GDM1 (cell line): Measurements from ENCODE around the gene SLC44A2.

Experiments
- DNase-seq: peaks from one replicate; lab custom pipeline; 2025; lab: John Stamatoyannopoulos, UW

SLC44A2 gene

DNA sequence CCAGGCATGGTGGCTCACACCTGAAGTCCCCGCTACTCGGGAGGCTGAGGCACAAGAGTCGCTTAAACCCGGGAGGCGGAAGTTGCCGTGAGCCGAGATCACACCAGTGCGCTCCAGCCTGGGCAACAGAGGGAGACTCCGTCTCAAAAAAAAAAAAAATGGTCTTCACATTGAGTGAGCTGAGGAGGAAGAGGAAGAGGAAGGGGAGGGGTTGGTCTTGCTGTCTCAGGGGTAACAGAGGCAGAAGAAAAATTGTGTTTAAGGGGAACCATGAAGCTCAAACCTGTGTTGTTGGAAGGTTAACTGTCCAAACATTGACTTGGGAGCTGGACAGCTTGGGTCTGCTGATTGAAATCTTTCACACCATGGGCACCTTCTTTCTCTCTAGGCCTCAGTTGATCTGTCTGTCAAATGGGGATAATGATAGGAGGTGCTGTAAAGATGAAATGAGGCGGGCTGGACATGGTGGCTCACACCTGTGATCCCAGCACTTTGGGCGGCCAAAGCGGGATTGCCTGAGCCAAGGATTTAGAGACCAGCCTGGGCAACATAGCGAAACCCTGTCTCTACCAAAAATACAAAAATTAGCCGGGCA lies 9.8 kb upstream of the SLC44A2 start:
- DNase-seq, result no peak

- DNase-seq, result no peak
Observed at GRCh38 chr19:10617409-10618121, 7.8 kb upstream of the SLC44A2 start.

- DNase-seq, result no peak
Observed at GRCh38 chr19:10618846-10619245, 6.5 kb upstream of the SLC44A2 start.

DNA sequence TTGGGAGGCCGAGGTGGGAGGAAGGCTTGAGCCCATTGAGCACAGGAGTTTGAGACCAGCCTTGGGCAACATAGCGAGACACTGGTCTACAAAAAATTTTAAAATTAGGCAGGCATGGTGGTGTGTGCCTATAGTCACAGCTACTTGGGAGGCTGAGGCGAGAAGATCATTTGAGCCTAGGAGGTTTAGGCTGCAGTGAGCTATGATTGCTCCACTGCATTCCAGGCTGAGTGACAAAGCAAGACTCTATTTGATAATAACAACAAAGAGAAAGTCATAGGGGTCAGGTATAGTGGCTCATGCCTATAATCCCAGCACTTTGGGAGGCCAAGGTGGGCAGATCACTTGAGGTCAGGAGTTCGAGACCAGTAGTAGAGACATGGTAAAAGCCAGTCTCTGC lies 4.6 kb upstream of the SLC44A2 start:
- DNase-seq, result no peak

- no peak for DNase-seq
Observed at GRCh38 chr19:10621966-10622365, 3.4 kb upstream of the SLC44A2 start.

DNA sequence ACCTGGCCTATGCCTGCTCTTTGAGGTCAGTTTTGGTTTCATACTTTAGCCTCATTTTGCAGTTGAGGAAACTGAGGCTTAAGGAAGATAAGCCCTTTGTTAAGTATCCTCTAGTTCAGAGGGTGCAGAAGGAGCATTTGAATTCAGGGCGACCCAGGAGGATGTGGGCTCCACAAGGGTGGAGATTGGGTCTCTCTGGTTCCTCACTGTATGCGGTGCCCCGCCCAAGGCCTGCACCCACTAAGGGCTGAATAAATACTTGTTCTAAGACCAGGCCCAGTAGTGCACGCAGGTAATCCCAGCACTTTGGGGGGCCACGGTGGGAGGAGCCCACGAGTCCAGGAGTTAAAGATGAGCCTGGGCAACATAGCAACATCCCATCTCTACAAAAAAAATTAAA lies 768 bp upstream of the SLC44A2 start:
- no peak for DNase-seq

- no peak for DNase-seq
Observed at GRCh38 chr19:10625762-10626138, 397 bp downstream of the SLC44A2 start.

DNA sequence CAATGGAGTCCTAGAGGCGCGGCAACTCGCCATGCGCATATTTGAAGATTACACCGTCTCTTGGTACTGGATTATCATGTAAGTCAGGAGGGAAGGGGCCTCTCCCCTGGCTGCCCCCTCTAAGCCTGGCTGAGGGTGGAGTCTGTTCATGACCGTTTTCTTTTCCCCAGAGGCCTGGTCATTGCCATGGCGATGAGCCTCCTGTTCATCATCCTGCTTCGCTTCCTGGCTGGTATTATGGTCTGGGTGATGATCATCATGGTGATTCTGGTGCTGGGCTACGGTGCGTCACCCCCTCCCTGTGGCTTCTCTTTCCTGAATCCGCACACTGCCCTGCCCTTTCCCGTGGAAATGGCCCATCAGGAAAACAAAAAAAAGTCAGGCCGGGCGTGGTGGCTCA lies 6.5 kb downstream of the SLC44A2 start:
- no peak for DNase-seq

- no peak for DNase-seq
Observed at GRCh38 chr19:10634430-10634829, 9.1 kb downstream of the SLC44A2 start.

DNA sequence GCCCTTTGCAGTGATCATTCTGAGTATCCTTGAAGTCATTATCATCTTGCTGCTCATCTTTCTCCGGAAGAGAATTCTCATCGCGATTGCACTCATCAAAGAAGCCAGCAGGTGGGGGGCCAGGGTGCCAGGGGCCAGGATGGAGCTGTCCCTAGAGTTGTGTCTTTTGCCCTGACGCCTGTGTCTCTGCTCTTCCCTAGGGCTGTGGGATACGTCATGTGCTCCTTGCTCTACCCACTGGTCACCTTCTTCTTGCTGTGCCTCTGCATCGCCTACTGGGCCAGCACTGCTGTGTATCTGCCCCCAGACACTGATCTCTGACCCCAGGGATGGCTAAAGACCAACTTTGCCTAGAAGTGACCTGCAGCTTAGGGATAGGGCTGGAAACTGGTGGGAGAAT lies 9.6 kb downstream of the SLC44A2 start:
- no peak for DNase-seq

- DNase-seq, result no peak
Observed at GRCh38 chr19:10636304-10636972, 11.1 kb downstream of the SLC44A2 start.

GRCh38 chr19:10637894-10638293 lies 12.5 kb downstream of the SLC44A2 start:
- no peak for DNase-seq

DNA sequence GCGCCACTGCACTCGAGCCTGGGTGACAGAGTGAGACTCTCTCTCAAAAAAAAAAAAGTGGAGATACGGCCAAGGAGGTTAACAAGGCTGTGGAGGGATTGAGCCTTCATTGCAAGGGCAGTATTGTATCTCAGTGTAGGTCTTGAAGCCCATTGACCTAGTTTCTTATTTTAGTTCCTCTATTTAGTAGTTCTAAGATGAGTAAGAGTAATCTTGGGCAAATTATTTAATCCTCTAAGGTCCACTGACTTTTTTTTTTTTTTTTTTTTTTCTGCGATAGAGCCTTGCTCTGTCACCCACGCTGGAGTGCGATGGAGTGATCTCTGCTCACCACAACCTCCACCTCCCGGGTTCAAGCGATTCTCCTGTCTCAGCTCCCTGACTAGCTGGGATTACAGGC lies 14.5 kb downstream of the SLC44A2 start:
- no peak for DNase-seq

DNA sequence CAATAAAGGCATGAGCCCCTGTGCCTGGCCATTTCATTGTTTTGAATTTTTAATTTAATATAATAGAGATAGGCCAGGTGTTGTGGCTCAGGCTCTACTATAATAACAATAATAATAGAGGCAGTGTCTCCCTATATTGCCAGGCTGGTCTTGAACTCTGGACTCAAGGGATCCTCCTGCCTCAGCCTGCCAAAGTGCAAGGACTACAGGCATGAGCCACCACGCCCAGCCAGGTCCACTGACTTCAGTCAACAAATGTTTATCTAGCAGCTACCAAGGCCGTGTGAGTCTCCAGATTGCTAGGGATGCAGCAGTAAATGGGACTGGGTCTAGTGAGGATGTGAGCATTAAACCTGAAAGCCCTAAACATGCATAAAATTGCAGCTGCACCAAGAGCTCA lies 15.0 kb downstream of the SLC44A2 start:
- DNase-seq, result no peak

DNA sequence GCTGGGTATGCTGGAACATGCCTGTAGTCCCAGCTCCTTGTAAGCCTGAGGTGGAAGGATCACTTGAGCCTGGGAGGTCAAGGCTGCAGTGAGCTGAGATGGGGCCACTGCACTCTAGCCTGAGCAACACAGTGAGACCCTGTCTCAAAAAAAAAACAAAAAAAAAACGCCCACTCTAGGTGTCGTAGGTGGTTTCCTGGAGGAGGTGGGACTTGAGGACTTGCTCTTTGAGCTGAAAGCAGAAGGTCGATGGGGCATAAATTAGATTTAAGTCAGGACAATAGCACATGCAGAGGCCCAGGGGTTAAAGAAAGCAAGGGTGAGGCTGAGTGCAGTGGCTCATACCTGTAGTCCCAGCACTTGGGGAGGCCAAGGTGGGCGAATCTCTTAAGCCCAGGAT lies 15.9 kb downstream of the SLC44A2 start:
- DNase-seq, result no peak

GRCh38 chr19:10642473-10643171 lies 17.3 kb downstream of the SLC44A2 start:
- DNase-seq, result no peak

- DNase-seq, result peak; percentile 21
Observed at GRCh38 chr19:10643172-10643967, 18.0 kb downstream of the SLC44A2 start.

GRCh38 chr19:10643968-10644259 lies 18.6 kb downstream of the SLC44A2 start:
- no peak for DNase-seq

- peak; percentile 44 for DNase-seq
Observed at GRCh38 chr19:10644260-10645007, 19.1 kb downstream of the SLC44A2 start.

DNA sequence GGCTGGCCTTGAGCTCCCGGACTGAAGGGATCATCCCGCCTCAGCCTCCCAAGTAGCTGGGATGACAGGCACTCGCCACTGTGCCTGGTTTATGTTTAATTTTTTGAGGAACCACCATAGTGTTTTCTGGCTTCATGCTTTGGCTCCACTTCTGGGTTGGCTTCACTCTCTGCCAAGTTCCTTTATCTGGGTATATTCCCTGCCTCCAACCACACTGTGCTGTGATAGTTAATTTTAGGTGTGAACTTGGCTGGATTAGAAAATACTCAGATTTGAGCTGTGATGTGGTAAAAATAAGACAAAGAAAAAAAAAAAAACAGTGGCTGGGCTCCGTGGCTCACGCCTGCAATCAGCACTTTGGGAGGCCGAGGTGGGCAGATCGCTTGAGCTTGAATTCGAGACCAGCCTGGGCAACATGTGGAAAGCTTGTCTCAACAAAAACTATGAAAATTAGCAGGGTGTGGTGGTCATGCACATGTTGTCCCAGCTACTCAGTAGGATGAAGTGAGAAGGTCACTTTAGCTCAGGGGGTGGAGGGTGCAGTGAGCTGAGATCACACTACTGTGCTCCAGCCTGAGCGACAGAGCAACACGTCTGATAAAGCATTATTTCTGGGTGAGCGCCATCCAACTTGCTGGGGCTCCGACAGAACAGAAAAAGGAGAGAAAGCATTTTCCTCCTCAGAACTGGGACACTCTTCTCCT lies 21.3 kb downstream of the SLC44A2 start:
- no peak for DNase-seq

DNA sequence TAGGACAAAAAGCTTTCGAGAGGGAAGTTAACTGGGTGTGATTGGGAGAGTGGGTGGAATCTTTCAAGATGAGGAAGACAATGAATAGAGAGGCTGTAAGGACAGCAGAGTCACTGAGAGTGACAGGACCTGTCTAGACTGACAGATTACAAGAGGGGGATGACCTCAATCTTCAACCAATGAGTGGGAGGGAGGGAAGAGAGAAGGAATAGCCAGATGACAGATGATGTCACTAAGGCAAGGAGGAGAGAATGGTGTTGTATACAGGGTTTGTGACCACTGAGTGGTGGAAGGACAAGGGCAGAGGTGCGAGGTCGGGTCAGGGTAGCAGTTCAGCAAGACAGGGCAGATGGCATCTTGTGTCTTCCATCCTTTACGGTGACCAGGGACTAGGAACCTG lies 23.0 kb downstream of the SLC44A2 start:
- no peak for DNase-seq
